HepG2 (cell line): ENCODE results near the gene NSMCE1. TPM values are rescaled to one million over a fixed set of nuclear protein-coding genes. Genes with fewer than 3 reads are reported as not detected.

ENCODE experiments used
- ATAC-seq: fragments of 200-7000 bp; cut with Tn5 transposase; 3 replicates; pipeline ENCODE4 v1.9.1; 2020; ENCODE audit warnings: mild to moderate bottlenecking, moderate library complexity
- BruUV-seq: library from RNA; stranded (reverse); fragments of 400-500 nt; replicated peaks from 2 replicates; lab custom pipeline; 2021; lab: Mats Ljungman, UMichigan
- CTCF ChIA-PET: fragments of 300-600 bp; formaldehyde crosslinking; extraction: SDS; loops from one replicate; lab custom pipeline; 2021; ENCODE audit warnings: low total read pairs, inconsistent platforms, low intra/inter-chr PET ratio; lab: Yijun Ruan, JAX
- POLR2A ChIA-PET: fragments of 350-600 bp; sonication (Branson Sonifier 250); formaldehyde crosslinking; loops from one replicate; lab custom pipeline; 2020; ENCODE audit warnings: antibody characterized with exemption, inconsistent platforms; lab: Yijun Ruan, JAX
- DNase-seq: peaks from one replicate; pipeline ENCODE4 v3.0.0-alpha.2; 2015; ENCODE audit warnings: low spot score
- FAIRE-seq: peaks from 3 replicates; lab custom pipeline; 2011; peaks lifted over from hg19 to GRCh38; lab: Jason Lieb, UNC
- H2AFZ ChIP-seq: one replicate; pipeline ENCODE4 v1.6.1; 2011; ENCODE audit warnings: low read length, inconsistent platforms
- H3K27ac ChIP-seq: fragments of 300-600 bp; 3 replicates; pipeline ENCODE4 v1.8.0; 2011; ENCODE audit warnings: mixed run types, mild to moderate bottlenecking, mixed read lengths, low read length, inconsistent platforms; ENCODE audit not compliant: insufficient read depth; ENCODE audit errors: extremely low read length
- H3K27me3 ChIP-seq, 2 experiments: fragments of 200-600 bp in 1 of 2; 2 replicates in 1 of 2; 3 replicates in 1 of 2; pipeline versions ENCODE4 v1.6.0 to v1.8.0; 2011; ENCODE audit warnings: low read length in 2 of 2, mild to moderate bottlenecking in 2 of 2, moderate library complexity in 2 of 2, inconsistent platforms in 1 of 2; ENCODE audit not compliant: insufficient read depth in 2 of 2, control insufficient read depth in 1 of 2
- H3K36me3 ChIP-seq, 2 experiments: fragments of 200-600 bp in 1 of 2; replicated peaks in 1 of 2; 2 replicates in 1 of 2; 3 replicates in 1 of 2; pipeline versions ENCODE4 v1.5.1 to v1.8.0; 2011; ENCODE audit warnings: low read length in 2 of 2, inconsistent platforms in 1 of 2; ENCODE audit not compliant: insufficient read depth in 2 of 2, control insufficient read depth in 1 of 2
- H3K4me1 ChIP-seq: 2 replicates; pipeline ENCODE4 v1.5.1; 2012; ENCODE audit warnings: low read length, inconsistent platforms; ENCODE audit not compliant: insufficient read depth
- H3K4me2 ChIP-seq: 2 replicates; pipeline ENCODE4 v1.6.0; 2011; ENCODE audit warnings: low read depth, low read length, inconsistent platforms
- H3K4me3 ChIP-seq, 3 experiments: fragments of 200-600 bp in 1 of 3; sonication (generic), shearing (Covaris generic) in 1 of 3; replicated peaks in 1 of 3; 2 replicates each; pipeline ENCODE4 v1.5.1; 2011 to 2016; ENCODE audit warnings: low read length in 3 of 3, inconsistent platforms in 2 of 3, low read depth in 2 of 3, mild to moderate bottlenecking in 2 of 3, control low read depth in 1 of 3, mixed read lengths in 1 of 3; ENCODE audit not compliant: insufficient read depth in 1 of 3
- H3K79me2 ChIP-seq: one replicate; pipeline ENCODE4 v1.6.1; 2011; ENCODE audit warnings: low read length, inconsistent platforms; ENCODE audit not compliant: insufficient read depth
- H3K9ac ChIP-seq: 2 replicates; pipeline ENCODE4 v1.6.0; 2011; ENCODE audit warnings: mild to moderate bottlenecking, low read depth, low read length, inconsistent platforms; ENCODE audit not compliant: insufficient read depth
- H3K9me3 ChIP-seq: 2 replicates; pipeline ENCODE4 v1.5.1; 2012; ENCODE audit warnings: mild to moderate bottlenecking, low read length
- H4K20me1 ChIP-seq: 2 replicates; pipeline ENCODE4 v1.6.0; 2011; ENCODE audit warnings: inconsistent platforms, mild to moderate bottlenecking, low read length, moderate library complexity; ENCODE audit not compliant: insufficient read depth
- HNF4A ChIP-seq: sonication (generic); formaldehyde crosslinking; IDR thresholded peaks from 2 replicates; pipeline ENCODE4 v1.4.0; 2020; ENCODE audit warnings: missing genetic modification reagents
- RAD51 ChIP-seq: fragments of 450-650 bp; IDR thresholded peaks from 2 replicates; pipeline ENCODE4 v1.6.1; 2016; ENCODE audit warnings: borderline replicate concordance
- ZNF678 ChIP-seq: sonication (generic); formaldehyde crosslinking; IDR thresholded peaks from 2 replicates; pipeline ENCODE4 v1.4.0; 2020; ENCODE audit warnings: mild to moderate bottlenecking, missing genetic modification reagents
- ZNF788 ChIP-seq: sonication (generic); formaldehyde crosslinking; IDR thresholded peaks from 2 replicates; pipeline ENCODE4 v1.5.0; 2020; ENCODE audit warnings: mild to moderate bottlenecking, missing genetic modification reagents, borderline replicate concordance
- WGBS: methylation state at CpG from one replicate; pipeline ENCODE4 v1.1.6; 2017; ENCODE audit warnings: low lambda C conversion rate; 5-methylcytosine and 5-hydroxymethylcytosine counted together
- in situ Hi-C: cut with HindIII; loops from 2 replicates; pipeline ENCODE4 v1.10.0; 2017; ENCODE audit warnings: low pct_unique_long_range_greater_than_20kb; ENCODE audit not compliant: extremely low pct_ligation_motif_present
- intact Hi-C: fragments of 100-400 bp; cut with micrococcal nuclease; formaldehyde crosslinking; loops from one replicate; pipeline ENCODE4 v1.10.0; 2022; ENCODE audit not compliant: unreplicated experiment
- polyA plus RNA-seq, 8 experiments: library from polyadenylated mRNA; depleted of rRNA in 3 of 8; stranded (reverse) in 7 of 8; unstranded in 1 of 8; fragments of >200 nt; fragmentation: Illumina TruSeq in 4 of 8; extraction: Trizol in 4 of 8; gene quantifications; 2 replicates each; pipeline versions ENCODE4 v1.2.1 to v1.2.3, GENCODE V29; 2011 to 2016; ENCODE audit warnings: low read depth in 4 of 8, missing spikeins in 1 of 8, mixed read lengths in 1 of 8; ENCODE audit not compliant: insufficient read depth in 1 of 8
- total RNA-seq, 5 experiments: library from RNA; depleted of rRNA; stranded (reverse); fragments of >200 nt; fragmentation: Illumina TruSeq; extraction: Trizol; gene quantifications; 2 replicates each; pipeline ENCODE4 v1.2.3, GENCODE V29; 2016; ENCODE audit warnings: low read depth in 1 of 5
- TF ChIP-seq, protein P1 (sequence below): sonication (generic); formaldehyde crosslinking; IDR thresholded peaks from 2 replicates; pipeline ENCODE4 v1.9.0; 2022; ENCODE audit warnings: missing genetic modification reagents, mild to moderate bottlenecking, borderline replicate concordance
- TF ChIP-seq, protein P2 (sequence below): sonication (generic); formaldehyde crosslinking; IDR thresholded peaks from 2 replicates; pipeline ENCODE4 v1.5.0; 2020; ENCODE audit warnings: missing genetic modification reagents, mild to moderate bottlenecking, borderline replicate concordance

NSMCE1 gene
- total and polyA plus RNA-seq, 2 of the 13 experiments (the other 11 are each of a cell fraction or from before 2014, with no cell fraction given) = 42.7 to 52.9 TPM

DNA sequence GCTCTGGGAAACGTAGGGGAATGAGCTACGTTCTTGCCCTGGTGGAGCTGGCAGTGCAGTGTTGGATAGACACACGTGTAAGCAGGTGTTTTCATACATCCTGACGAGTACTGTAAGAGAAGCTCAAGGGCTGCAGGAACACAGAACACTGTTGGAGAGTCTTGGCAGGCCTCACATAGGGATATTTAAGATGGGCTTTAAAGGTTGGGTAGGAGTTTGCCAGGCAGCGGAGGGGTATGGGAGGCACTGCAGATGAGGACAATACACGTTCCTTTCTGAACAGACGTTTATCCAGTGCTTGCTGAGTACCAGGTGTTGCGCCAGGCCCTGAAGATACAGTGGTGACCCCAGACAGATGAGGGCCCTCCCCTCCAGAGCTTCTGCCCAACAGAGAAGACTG lies 59.0 kb downstream of the NSMCE1 start (continued):
- TF ChIP-seq, protein P1, sequence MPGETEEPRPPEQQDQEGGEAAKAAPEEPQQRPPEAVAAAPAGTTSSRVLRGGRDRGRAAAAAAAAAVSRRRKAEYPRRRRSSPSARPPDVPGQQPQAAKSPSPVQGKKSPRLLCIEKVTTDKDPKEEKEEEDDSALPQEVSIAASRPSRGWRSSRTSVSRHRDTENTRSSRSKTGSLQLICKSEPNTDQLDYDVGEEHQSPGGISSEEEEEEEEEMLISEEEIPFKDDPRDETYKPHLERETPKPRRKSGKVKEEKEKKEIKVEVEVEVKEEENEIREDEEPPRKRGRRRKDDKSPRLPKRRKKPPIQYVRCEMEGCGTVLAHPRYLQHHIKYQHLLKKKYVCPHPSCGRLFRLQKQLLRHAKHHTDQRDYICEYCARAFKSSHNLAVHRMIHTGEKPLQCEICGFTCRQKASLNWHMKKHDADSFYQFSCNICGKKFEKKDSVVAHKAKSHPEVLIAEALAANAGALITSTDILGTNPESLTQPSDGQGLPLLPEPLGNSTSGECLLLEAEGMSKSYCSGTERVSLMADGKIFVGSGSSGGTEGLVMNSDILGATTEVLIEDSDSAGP = no peak
- TF ChIP-seq, protein P2, sequence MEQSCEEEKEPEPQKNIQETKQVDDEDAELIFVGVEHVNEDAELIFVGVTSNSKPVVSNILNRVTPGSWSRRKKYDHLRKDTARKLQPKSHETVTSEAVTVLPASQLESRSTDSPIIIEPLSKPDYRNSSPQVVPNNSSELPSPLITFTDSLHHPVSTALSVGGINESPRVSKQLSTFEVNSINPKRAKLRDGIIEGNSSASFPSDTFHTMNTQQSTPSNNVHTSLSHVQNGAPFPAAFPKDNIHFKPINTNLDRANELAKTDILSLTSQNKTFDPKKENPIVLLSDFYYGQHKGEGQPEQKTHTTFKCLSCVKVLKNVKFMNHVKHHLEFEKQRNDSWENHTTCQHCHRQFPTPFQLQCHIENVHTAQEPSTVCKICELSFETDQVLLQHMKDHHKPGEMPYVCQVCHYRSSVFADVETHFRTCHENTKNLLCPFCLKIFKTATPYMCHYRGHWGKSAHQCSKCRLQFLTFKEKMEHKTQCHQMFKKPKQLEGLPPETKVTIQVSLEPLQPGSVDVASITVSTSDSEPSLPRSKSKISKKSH (CRISPR knock-in tag) = no peak
- TF ChIP-seq ZNF678 (CRISPR knock-in tag) = no peak

DNA sequence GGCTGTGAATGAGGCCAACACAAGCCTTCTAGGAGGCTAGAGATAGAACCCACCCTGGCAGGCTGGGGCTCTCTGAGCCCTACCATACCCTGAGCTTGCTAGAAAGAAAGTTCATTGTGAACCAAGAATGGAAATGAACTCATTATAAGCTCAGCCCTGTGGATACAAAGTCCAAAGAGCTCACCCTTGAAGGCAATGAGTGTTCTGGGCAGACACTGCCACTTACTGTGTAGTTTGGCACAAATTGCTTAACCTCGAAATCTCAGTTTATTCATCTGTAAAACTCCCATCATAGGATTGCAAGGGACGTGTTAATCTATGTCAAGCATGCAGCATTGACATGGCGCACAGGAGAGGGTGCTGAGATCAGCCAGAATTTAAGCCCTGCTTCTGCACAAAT lies 59.8 kb downstream of the NSMCE1 start:
- no peaks in the 10 kb centered on the region for H3K9me3 ChIP-seq
- BruUV-seq = no TSS peak
- in situ Hi-C loops = no loop called here
- DNase-seq = no peak
- TF ChIP-seq HNF4A (CRISPR knock-in tag) (0 out of 2 replicates have a peak, but pooled peaks have one; percentile 5), RAD51 (no peak), ZNF788 (no peak)
- TF ChIP-seq, all 625 proteins: peak for 1
- H3K4me3 ChIP-seq = no peak overlapping the region
- peaks cover 5% of the 10 kb centered on the region for H3K79me2 ChIP-seq
- H4K20me1 ChIP-seq = no peaks in the 10 kb centered on the region
- no peak overlapping the region for H3K9ac ChIP-seq
- peaks cover 32% of the 10 kb centered on the region for H3K4me1 ChIP-seq
- no peak overlapping the region for H2AFZ ChIP-seq
- H3K36me3 ChIP-seq = peaks cover 3 to 8% of the 10 kb centered on the region in 2 experiments; a peak in 4 of 5 replicates
- H3K27me3 ChIP-seq = no peaks in the 10 kb centered on the region; a peak in 1 of 5 replicates
- no peak for FAIRE-seq
- intact Hi-C loops = no loop called here
- no peak overlapping the region for H3K27ac ChIP-seq
- 92% methylated on average over 3 of the region's 3 CpGs for WGBS
- ChIA-PET CTCF (no interaction called here), POLR2A (no interaction called here)
- no peak overlapping the region for H3K4me2 ChIP-seq
- ATAC-seq = no peak
